ENCODE results near the gene HOMER2. TPM values are rescaled to one million over a fixed set of nuclear protein-coding genes. Genes with fewer than 3 reads are reported as not detected.
A peak's percentile ranks its signal among the peaks of the same experiment; 100 is the strongest.

The HOMER2 gene
- total and polyA plus RNA-seq, 10 donors: 2.1 to 24.3 (median 11.7) TPM

DNA sequence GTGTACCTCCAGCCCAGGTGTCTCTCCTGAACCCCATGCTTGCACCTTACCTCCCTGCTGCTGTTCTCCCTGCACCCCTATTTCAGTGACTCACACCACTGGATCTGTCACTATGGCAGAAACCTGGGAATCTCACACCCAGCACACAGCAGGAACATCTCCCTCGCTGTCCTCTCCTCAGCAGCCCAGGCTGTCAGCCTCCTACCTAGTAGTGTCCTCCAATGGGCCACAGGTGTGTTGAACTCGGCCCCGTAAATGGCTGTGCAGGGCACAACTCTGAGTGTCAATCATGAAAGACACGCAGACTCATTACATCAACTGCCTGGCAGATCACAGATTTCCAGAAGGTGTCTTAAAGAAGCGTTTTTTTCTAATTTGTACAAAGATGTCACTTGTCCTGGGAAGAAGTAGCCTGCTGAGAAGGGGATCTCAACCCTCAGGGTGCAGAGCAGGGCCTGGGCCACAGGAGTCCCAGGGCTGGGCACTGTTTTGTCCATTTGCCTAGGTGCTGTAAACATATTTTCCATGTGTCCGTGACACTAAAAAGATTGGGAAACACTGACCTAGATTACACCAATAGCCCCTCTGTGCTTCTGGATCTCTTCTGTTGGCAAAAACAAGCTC is 33.8 kb downstream of the HOMER2 start:
- no peaks in the 10 kb centered on the region for H3K27me3 ChIP-seq (replicated peaks in 1 of 7)
- TF ChIP-seq POLR2AphosphoS5 (IDR thresholded peaks at IDR 0.05): no peak
- TF ChIP-seq, protein P1, sequence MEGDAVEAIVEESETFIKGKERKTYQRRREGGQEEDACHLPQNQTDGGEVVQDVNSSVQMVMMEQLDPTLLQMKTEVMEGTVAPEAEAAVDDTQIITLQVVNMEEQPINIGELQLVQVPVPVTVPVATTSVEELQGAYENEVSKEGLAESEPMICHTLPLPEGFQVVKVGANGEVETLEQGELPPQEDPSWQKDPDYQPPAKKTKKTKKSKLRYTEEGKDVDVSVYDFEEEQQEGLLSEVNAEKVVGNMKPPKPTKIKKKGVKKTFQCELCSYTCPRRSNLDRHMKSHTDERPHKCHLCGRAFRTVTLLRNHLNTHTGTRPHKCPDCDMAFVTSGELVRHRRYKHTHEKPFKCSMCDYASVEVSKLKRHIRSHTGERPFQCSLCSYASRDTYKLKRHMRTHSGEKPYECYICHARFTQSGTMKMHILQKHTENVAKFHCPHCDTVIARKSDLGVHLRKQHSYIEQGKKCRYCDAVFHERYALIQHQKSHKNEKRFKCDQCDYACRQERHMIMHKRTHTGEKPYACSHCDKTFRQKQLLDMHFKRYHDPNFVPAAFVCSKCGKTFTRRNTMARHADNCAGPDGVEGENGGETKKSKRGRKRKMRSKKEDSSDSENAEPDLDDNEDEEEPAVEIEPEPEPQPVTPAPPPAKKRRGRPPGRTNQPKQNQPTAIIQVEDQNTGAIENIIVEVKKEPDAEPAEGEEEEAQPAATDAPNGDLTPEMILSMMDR (IDR thresholded peaks at IDR 0.05 in 8 of 11, conservative IDR thresholded peaks at IDR 0.05 in 3 of 11): no peak
- TF ChIP-seq POLR2A (IDR thresholded peaks at IDR 0.05): no peak
- no peaks in the 10 kb centered on the region for H3K9me3 ChIP-seq
- H3K36me3 ChIP-seq: no peaks in the 10 kb centered on the region
- intact Hi-C loops (cut with DNase I; ENCODE audit: low total_unique reads): no loop called here
- no peak overlapping the region for H3K4me3 ChIP-seq
- WGBS, 5 donors: 83 to 92% (median 88%) methylated on average over 6 of the region's 6 CpGs
- peak overlapping the region in 6 of 8 donors; percentile 12 to 64 (median 49) for H3K27ac ChIP-seq
- H3K4me1 ChIP-seq: peaks cover 0 to 6% (median 0%) of the 10 kb centered on the region in 6 donors
- no peak for DNase-seq

- Histone ChIP-seq H3K9me3 (no peaks in the 10 kb centered on the region), H3K36me3 (no peaks in the 10 kb centered on the region), H3K4me3 (no peak overlapping the region), H3K27ac (peak overlapping the region in 2 of 8 donors; percentile 46 to 64), H3K4me1 (peaks cover 0 to 6% (median 0%) of the 10 kb centered on the region in 6 donors), H3K27me3 (replicated peaks in 1 of 7) (no peaks in the 10 kb centered on the region)
- intact Hi-C loops (cut with DNase I; ENCODE audit: low total_unique reads): no loop called here
- DNase-seq: no peak
- 65 to 90% (median 81%) methylated on average over 4 to 6 of the region's 6 CpGs for WGBS, 5 donors
- no peak for TF ChIP-seq POLR2AphosphoS5 (IDR thresholded peaks at IDR 0.05)
- TF ChIP-seq, protein P1 (IDR thresholded peaks at IDR 0.05 in 8 of 11, conservative IDR thresholded peaks at IDR 0.05 in 3 of 11): no peak
- no peak for TF ChIP-seq POLR2A (IDR thresholded peaks at IDR 0.05)
Observed at GRCh38 chr15:82918162-82918561, 34.4 kb downstream of the HOMER2 start.

- H3K9me3 ChIP-seq: no peaks in the 10 kb centered on the region
- H3K36me3 ChIP-seq: no peaks in the 10 kb centered on the region
- WGBS, 5 donors: 70 to 83% (median 77%) methylated on average over 7 of the region's 7 CpGs
- no peak overlapping the region for H3K27ac ChIP-seq
- peaks cover 0 to 6% (median 0%) of the 10 kb centered on the region in 6 donors for H3K4me1 ChIP-seq
- intact Hi-C loops (cut with DNase I; ENCODE audit: low total_unique reads): no loop called here
- TF ChIP-seq, protein P1 (IDR thresholded peaks at IDR 0.05 in 8 of 11, conservative IDR thresholded peaks at IDR 0.05 in 3 of 11): no peak
- TF ChIP-seq POLR2AphosphoS5 (IDR thresholded peaks at IDR 0.05) (no peak), POLR2A (IDR thresholded peaks at IDR 0.05) (no peak)
- no peak overlapping the region for H3K4me3 ChIP-seq
- DNase-seq: no peak
- H3K27me3 ChIP-seq (replicated peaks in 1 of 7): no peaks in the 10 kb centered on the region
Observed at GRCh38 chr15:82917249-82917648, 35.3 kb downstream of the HOMER2 start.

DNA sequence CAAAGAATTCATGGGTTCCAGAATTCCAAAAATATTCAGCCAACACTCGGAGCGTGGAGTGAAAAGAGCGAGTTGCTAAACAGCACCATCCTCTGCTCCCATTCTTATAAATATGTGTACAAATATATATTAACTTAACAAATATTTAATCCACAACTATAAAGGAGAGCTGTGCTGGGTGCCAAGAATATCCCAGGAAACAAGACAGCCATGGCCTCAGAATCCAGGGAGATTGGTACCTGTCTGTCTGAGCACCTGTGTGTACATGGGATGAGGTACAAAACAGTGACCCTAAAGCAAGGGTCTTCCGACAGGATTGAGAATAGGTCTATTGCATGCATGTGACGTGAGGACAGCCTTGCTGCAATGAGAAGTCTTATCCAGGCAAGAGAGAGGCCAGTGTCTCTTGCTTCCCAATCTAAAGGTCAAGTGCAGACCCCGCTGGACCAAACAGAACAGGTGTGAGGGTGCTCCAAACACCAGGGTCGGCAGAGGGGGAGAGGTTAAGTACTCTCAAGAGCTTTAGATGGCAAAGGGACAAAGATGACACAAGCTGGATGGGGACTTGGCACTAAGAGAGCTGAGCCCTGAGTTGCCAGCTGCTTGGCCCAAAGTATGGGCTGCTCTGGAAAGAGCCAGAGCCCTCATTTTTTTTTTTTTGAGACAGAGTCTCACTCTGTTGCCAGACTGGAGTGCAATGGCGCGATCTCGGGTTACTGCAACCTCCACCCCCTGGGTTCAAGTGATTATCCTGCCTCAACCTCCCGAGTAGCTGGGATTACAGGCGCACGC is 36.2 kb downstream of the HOMER2 start:
- peaks cover 0 to 6% (median 0%) of the 10 kb centered on the region in 6 donors for H3K4me1 ChIP-seq
- H3K27me3 ChIP-seq (replicated peaks in 1 of 7): no peaks in the 10 kb centered on the region
- H3K36me3 ChIP-seq: no peaks in the 10 kb centered on the region
- no peak for DNase-seq
- no peak overlapping the region for H3K4me3 ChIP-seq
- no peak for TF ChIP-seq POLR2AphosphoS5 (IDR thresholded peaks at IDR 0.05)
- TF ChIP-seq, protein P1 (IDR thresholded peaks at IDR 0.05 in 8 of 11, conservative IDR thresholded peaks at IDR 0.05 in 3 of 11): no peak
- TF ChIP-seq POLR2A (IDR thresholded peaks at IDR 0.05): no peak
- WGBS, 5 donors: 89 to 95% (median 90%) methylated on average over 13 of the region's 13 CpGs
- no peaks in the 10 kb centered on the region for H3K9me3 ChIP-seq
- intact Hi-C loops (cut with DNase I; ENCODE audit: low total_unique reads): no loop called here
- H3K27ac ChIP-seq: no peak overlapping the region
